ENCODE measurements around the gene USP4.

GRCh38 chr3:49278548-49278947, 61.3 kb downstream of the USP4 start:
- TF ChIP-seq EZH2 (IDR thresholded peaks at IDR 0.05) = no peak
- TF ChIP-seq POLR2AphosphoS5 (IDR thresholded peaks at IDR 0.05; ENCODE audit: borderline replicate concordance, low read depth, low read length) = no peak
- TF ChIP-seq FOXP2 (optimal IDR thresholded peaks at IDR 0.05; ENCODE audit: control extremely low read depth, extremely low read length, insufficient read depth) = no peak

Data from SK-N-MC (cell line).